Neural crest cell (in vitro differentiated cells): Measurements from ENCODE around the gene BAD. TPM values are rescaled to one million over a fixed set of nuclear protein-coding genes. Genes with fewer than 3 reads are reported as not detected.
A peak's percentile ranks its signal among the peaks of the same experiment; 100 is the strongest.

Experiments used
- DNase-seq: peaks from one replicate; pipeline ENCODE4 v3.0.0; 2021; ENCODE audit warnings: low read depth, mixed read lengths, low spot score
- H3K27ac Mint-ChIP-seq: one replicate; pipeline ENCODE4 v1.8.0; 2021; ENCODE audit warnings: mild to moderate bottlenecking, mixed read lengths; ENCODE audit not compliant: unreplicated experiment
- H3K27me3 Mint-ChIP-seq: 2 replicates; pipeline ENCODE4 v1.8.0; 2021; ENCODE audit warnings: low read depth, mild to moderate bottlenecking, mixed read lengths
- H3K36me3 Mint-ChIP-seq: 2 replicates; pipeline ENCODE4 v1.8.0; 2021; ENCODE audit warnings: low read depth, mild to moderate bottlenecking, mixed read lengths
- H3K4me1 Mint-ChIP-seq: 2 replicates; pipeline ENCODE4 v1.8.0; 2021; ENCODE audit warnings: mixed read lengths
- H3K4me3 Mint-ChIP-seq: one replicate; pipeline ENCODE4 v1.8.0; 2021; ENCODE audit warnings: mild to moderate bottlenecking, mixed read lengths
- H3K9me3 Mint-ChIP-seq: 2 replicates; pipeline ENCODE4 v1.8.0; 2021; ENCODE audit warnings: mixed read lengths
- CTCF ChIP-seq: fragments of 200-600 bp; sonication (generic); conservative IDR thresholded peaks from 2 replicates; pipeline ENCODE4 v1.5.0; 2021; ENCODE audit warnings: antibody characterized with exemption, mild to moderate bottlenecking
- total RNA-seq: library from RNA; stranded (reverse); gene quantifications from 2 replicates; pipeline ENCODE4 v1.2.1, GENCODE V29; 2021

The BAD gene
- total RNA-seq, 1 donor from 2014 or later, result 47.1 TPM

GRCh38 chr11:64305691-64306562 lies 21.5 kb upstream of the BAD start:
- TF ChIP-seq CTCF, result peak; percentile 55

DNA sequence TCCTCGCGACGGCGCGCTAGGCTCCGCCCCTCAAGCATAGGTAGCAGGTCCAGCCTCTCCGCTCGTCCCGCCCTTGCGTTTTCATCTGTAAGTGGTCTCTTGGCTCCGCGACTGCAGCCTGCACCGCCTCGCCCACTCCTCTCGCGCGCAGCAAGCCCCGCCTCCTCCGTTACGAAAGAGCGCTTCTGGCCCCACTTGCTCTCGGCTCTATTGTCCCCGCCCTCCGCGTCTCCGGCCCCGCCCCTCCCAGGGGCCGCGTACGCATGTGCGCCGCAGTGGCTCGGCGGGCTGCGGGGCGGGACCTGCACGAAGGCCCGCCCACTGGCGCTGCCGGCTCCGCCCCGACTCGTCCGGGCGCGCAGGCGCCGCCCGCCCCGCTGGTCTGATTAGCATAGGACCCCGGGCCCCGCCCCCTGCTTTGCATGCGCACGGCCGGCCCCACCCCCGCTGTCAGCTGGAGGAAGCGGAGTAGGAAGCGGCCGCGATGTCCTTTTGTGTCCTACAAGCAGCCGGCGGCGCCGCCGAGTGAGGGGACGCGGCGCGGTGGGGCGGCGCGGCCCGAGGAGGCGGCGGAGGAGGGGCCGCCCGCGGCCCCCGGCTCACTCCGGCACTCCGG lies 20.7 kb upstream of the BAD start, which contains the start of gene ESRRA:
Gene ESRRA, plus strand, starts transcription at position 450 of the 616 bp plus-strand sequence. CDS start 1,656 bp downstream, outside the sequence.
- Mint-ChIP-seq H3K4me3 (peak within 1 kb of the TSS; percentile 98), H3K36me3 (no peaks in the 10 kb centered on the region), H3K27ac (peak within 1 kb of the TSS; percentile 96), H3K4me1 (peaks cover 29% of the 10 kb centered on the region), H3K27me3 (peaks cover 38% of the 10 kb centered on the region), H3K9me3 (no peaks in the 10 kb centered on the region)
- no peak for TF ChIP-seq CTCF
- peak; percentile 99 for DNase-seq

More at GRCh38 chr11:64305691-64306562, 21.5 kb upstream of the BAD start:
- H3K27ac Mint-ChIP-seq, result peak overlapping the region; percentile 96
- H3K27me3 Mint-ChIP-seq, result peaks cover 31% of the 10 kb centered on the region
- H3K36me3 Mint-ChIP-seq, result no peaks in the 10 kb centered on the region
- H3K4me1 Mint-ChIP-seq, result peaks cover 25% of the 10 kb centered on the region
- peak; percentile 60 for DNase-seq
- peak overlapping the region; percentile 98 for H3K4me3 Mint-ChIP-seq
- H3K9me3 Mint-ChIP-seq, result no peaks in the 10 kb centered on the region

- peak; percentile 93 for TF ChIP-seq CTCF
- Mint-ChIP-seq H3K4me3 (peak overlapping the region; percentile 90), H3K9me3 (no peaks in the 10 kb centered on the region), H3K27ac (peak overlapping the region; percentile 94), H3K4me1 (peaks cover 29% of the 10 kb centered on the region), H3K36me3 (no peaks in the 10 kb centered on the region), H3K27me3 (peaks cover 45% of the 10 kb centered on the region)
- DNase-seq, result peak; percentile 98
Observed at GRCh38 chr11:64304316-64305072, 20.0 kb upstream of the BAD start.

GRCh38 chr11:64304032-64304315 lies 19.5 kb upstream of the BAD start:
- Mint-ChIP-seq H3K36me3 (no peaks in the 10 kb centered on the region), H3K4me3 (peak overlapping the region; percentile 90), H3K27ac (no peak overlapping the region), H3K9me3 (no peaks in the 10 kb centered on the region), H3K27me3 (peaks cover 50% of the 10 kb centered on the region), H3K4me1 (peaks cover 29% of the 10 kb centered on the region)
- DNase-seq, result no peak
- no peak for TF ChIP-seq CTCF
